Ovary (tissue), 9 donors: Measurements from ENCODE around the gene CCDC188. TPM values are rescaled to one million over a fixed set of nuclear protein-coding genes. Genes with fewer than 3 reads are reported as not detected.

Source experiments
- DNase-seq, 5 donors: peaks; one replicate each; pipeline ENCODE4 v3.0.0-alpha.2; 2019 to 2020
- H3K27ac ChIP-seq, 2 donors: fragments of 200-600 bp; one replicate each; pipeline versions ENCODE4 v1.5.1 to v1.8.0; 2019 to 2022
- H3K27me3 ChIP-seq: fragments of 200-600 bp; one replicate; pipeline ENCODE4 v1.8.0; 2022
- H3K36me3 ChIP-seq: fragments of 200-600 bp; sonication (generic); one replicate; pipeline ENCODE4 v1.5.1; 2019
- H3K4me1 ChIP-seq: one replicate; pipeline ENCODE4 v1.8.1; 2013; ENCODE audit warnings: mild to moderate bottlenecking, moderate library complexity; ENCODE audit not compliant: insufficient read depth
- H3K4me3 ChIP-seq: fragments of 200-600 bp; sonication (generic); one replicate; pipeline ENCODE4 v1.5.1; 2017
- H3K9me3 ChIP-seq, 2 donors: fragments of 200-600 bp in 1 of 2; sonication (generic) in 1 of 2; one replicate each; pipeline versions ENCODE4 v1.5.1 to v1.8.1; 2013 to 2019; ENCODE audit warnings: mild to moderate bottlenecking in 1 of 2, moderate library complexity in 1 of 2
- CTCF ChIP-seq, 3 donors: fragments of 450-650 bp in 2 of 3; fragments of 200-600 bp in 1 of 3; IDR thresholded peaks; one replicate each; pipeline versions ENCODE4 v1.5.1 to v1.8.0; 2016 to 2022; ENCODE audit warnings: antibody characterized with exemption in 3 of 3, mild to moderate bottlenecking in 1 of 3
- EP300 ChIP-seq: sonication (generic); formaldehyde crosslinking; IDR thresholded peaks from one replicate; pipeline ENCODE4 v1.6.1; 2017; ENCODE audit warnings: antibody characterized with exemption
- POLR2A ChIP-seq: fragments of 450-650 bp; IDR thresholded peaks from one replicate; pipeline ENCODE4 v1.6.1; 2017; ENCODE audit warnings: antibody characterized with exemption, mild to moderate bottlenecking, moderate library complexity
- WGBS, 3 donors: extraction: QIAGEN DNeasy Blood & Tissue Kit in 1 of 3; methylation state at CpG; one replicate each; pipeline versions ENCODE4 v1.1.5 to v1.1.7; 2013 to 2017; 5-methylcytosine and 5-hydroxymethylcytosine counted together
- intact Hi-C, 4 donors: fragments of 100-400 bp; cut with DNase I; formaldehyde crosslinking; loops; one replicate each; pipeline versions ENCODE4 v1.11.0 to v1.15.1; 2022 to 2023
- polyA plus RNA-seq, 2 donors: library from polyadenylated mRNA; stranded (reverse); fragments of 200-250 nt in 1 of 2; fragments of 350-450 nt in 1 of 2; fragmentation: Illumina TruSeq in 1 of 2; extraction: RNeasy Lipid Tissue Mini Kit (QIAGEN cat#74804) in 1 of 2; gene quantifications; one replicate each; pipeline ENCODE4 v1.2.3, GENCODE V29; 2013 to 2014
- total RNA-seq, 7 donors: library from RNA; depleted of rRNA in 2 of 7; stranded (reverse); fragments of >200 nt in 2 of 7; fragmentation: NEBNext Ultra II Directional in 3 of 7; extraction: Animal tissue kit (Norgen Biotek cat#: 25700) in 3 of 7; gene quantifications; one replicate each; pipeline versions ENCODE4 v1.1.0 to v1.2.4, GENCODE V29; 2016 to 2023
- donor health status: DM: no; HTN: no; CAD: no; lungs with moderate emphysema.
- donor health status: DM: no; HTN: no; CAD: no.
- donor health status: Bipolar disorder and iron deficiency.
- donor health status: DM: yes; HTN: yes; CAD: no.
- donor health status: DM: no; HTN: no; CAD: no.
- donor health status: DM: yes; HTN: yes; CAD: no.

Gene CCDC188
- total and polyA plus RNA-seq, 9 donors = 0.27 to 1.1 (median 0.42) TPM; not detected in 1

- Histone ChIP-seq H3K27ac (no peak overlapping the region), H3K36me3 (no peaks in the 10 kb centered on the region), H3K4me1 (no peaks in the 10 kb centered on the region), H3K9me3 (no peaks in the 10 kb centered on the region), H3K27me3 (no peaks in the 10 kb centered on the region), H3K4me3 (no peak overlapping the region)
- intact Hi-C loops = loop anchor here in 2 of 4 donors (5.0 kb wide), 2 partner anchors 113 to 128 kb away; partner anchors contain the start of gene RTN4R (in 2 of the 2)
- 34 to 53% (median 48%) methylated on average over 14 of the region's 14 CpGs for WGBS, 3 donors
- TF ChIP-seq EP300 (no peak), POLR2A (no peak), CTCF (IDR thresholded peaks at IDR 0.05) (no peak)
- DNase-seq = no peak
Observed at GRCh38 chr22:20154602-20155187, 3.8 kb upstream of the CCDC188 start.

- DNase-seq = no peak
- Histone ChIP-seq H3K4me1 (no peaks in the 10 kb centered on the region), H3K27me3 (no peaks in the 10 kb centered on the region), H3K9me3 (no peaks in the 10 kb centered on the region), H3K36me3 (no peaks in the 10 kb centered on the region), H3K4me3 (no peak overlapping the region), H3K27ac (no peak overlapping the region)
- intact Hi-C loops = no loop called here
- 29 to 38% (median 35%) methylated on average over 16 of the region's 16 CpGs for WGBS, 3 donors
- TF ChIP-seq EP300 (no peak), POLR2A (no peak), CTCF (IDR thresholded peaks at IDR 0.05) (no peak)
Observed at GRCh38 chr22:20153945-20154344, 3.1 kb upstream of the CCDC188 start.

- intact Hi-C loops = no loop called here
- no peaks in the 10 kb centered on the region for H3K9me3 ChIP-seq
- no peak overlapping the region for H3K4me3 ChIP-seq
- no peaks in the 10 kb centered on the region for H3K36me3 ChIP-seq
- H3K27me3 ChIP-seq = no peaks in the 10 kb centered on the region
- no peaks in the 10 kb centered on the region for H3K4me1 ChIP-seq
- no peak for TF ChIP-seq POLR2A
- TF ChIP-seq CTCF (IDR thresholded peaks at IDR 0.05) = no peak
- WGBS, 3 donors = 73 to 77% (median 74%) methylated on average over 14 of the region's 14 CpGs
- no peak for DNase-seq
- no peak overlapping the region for H3K27ac ChIP-seq
Observed at GRCh38 chr22:20152464-20152890, 1.6 kb upstream of the CCDC188 start.

GRCh38 chr22:20151276-20151588 is 377 bp upstream of the CCDC188 start:
- no peak overlapping the region for H3K4me3 ChIP-seq
- TF ChIP-seq CTCF (IDR thresholded peaks at IDR 0.05) (no peak), POLR2A (no peak)
- H3K9me3 ChIP-seq = no peaks in the 10 kb centered on the region
- no peaks in the 10 kb centered on the region for H3K4me1 ChIP-seq
- intact Hi-C loops = no loop called here
- WGBS, 3 donors = 77 to 79% (median 79%) methylated on average over 4 of the region's 4 CpGs
- H3K27me3 ChIP-seq = no peaks in the 10 kb centered on the region
- no peak overlapping the region for H3K27ac ChIP-seq
- no peak for DNase-seq
- H3K36me3 ChIP-seq = no peaks in the 10 kb centered on the region
